Stimulated activated CD8-positive, alpha-beta memory T cell treated with anti-CD3 and anti-CD28 coated beads, Interleukin-2, amount 100 ng/mL, for 48 hours (primary cell): ENCODE measurements around the gene CAMP.
"Not testable (repeated sequence)": the region's sequence is repeated elsewhere in the genome, so short reads cannot be mapped to it uniquely, and the experiment has no call there.

Experiments used
- DNase-seq, 2 donors: peaks; one replicate each; pipeline ENCODE4 v3.0.0-alpha.2; 2020; ENCODE audit warnings: low read depth in 2 of 2

Gene CAMP

GRCh38 chr3:48256557-48256956 is 33.3 kb downstream of the CAMP start:
- no peak for DNase-seq

GRCh38 chr3:48258530-48258929 is 35.2 kb downstream of the CAMP start:
- no peak for DNase-seq

DNA sequence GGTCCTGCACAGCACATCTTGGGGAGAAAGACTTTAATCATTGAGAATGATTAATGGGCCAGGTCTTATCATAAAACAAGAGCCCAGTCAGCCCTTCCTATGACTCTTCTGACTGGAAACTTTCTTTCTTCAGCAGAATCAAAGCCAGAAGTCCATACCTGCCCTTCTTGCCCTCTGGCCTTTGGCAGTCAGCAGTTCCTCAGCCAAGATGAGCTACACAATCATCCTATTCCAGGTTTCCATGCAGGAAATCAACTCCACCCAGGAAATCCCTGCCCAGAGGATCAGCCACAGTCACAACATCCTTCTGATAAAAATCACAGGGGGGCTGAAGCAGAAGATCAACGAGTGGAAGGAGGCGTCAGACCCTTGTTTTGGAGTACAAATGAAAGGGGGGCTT is 44.5 kb downstream of the CAMP start:
- DNase-seq = no peak

- DNase-seq = peak; percentile 65 to 78
These were observed 45.2 kb downstream of the CAMP start for GRCh38 chr3:48268381-48268935.

DNA sequence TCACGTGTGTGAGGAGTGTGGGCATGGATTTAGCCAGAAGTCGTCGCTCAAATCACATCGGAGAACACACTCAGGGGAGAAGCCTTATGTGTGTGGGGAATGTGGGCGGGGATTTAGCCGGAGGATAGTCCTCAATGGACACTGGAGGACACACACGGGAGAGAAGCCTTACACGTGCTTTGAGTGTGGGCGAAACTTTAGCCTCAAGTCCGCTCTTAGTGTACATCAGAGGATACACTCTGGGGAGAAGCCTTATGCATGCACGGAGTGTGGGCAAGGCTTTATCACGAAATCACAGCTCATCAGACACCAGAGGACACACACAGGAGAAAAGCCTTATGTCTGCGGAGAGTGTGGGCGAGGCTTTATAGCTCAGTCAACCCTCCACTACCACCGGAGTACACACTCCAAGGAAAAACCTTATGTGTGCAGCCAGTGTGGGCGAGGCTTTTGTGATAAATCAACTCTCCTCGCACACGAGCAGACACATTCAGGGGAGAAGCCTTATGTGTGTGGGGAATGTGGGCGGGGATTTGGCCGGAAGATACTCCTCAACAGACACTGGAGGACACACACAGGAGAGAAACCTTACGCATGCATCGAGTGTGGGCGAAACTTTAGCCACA is 45.8 kb downstream of the CAMP start:
- DNase-seq = peak; percentile 27 to 63

- no peak for DNase-seq
These were observed 46.3 kb downstream of the CAMP start for GRCh38 chr3:48269592-48269991.

DNA sequence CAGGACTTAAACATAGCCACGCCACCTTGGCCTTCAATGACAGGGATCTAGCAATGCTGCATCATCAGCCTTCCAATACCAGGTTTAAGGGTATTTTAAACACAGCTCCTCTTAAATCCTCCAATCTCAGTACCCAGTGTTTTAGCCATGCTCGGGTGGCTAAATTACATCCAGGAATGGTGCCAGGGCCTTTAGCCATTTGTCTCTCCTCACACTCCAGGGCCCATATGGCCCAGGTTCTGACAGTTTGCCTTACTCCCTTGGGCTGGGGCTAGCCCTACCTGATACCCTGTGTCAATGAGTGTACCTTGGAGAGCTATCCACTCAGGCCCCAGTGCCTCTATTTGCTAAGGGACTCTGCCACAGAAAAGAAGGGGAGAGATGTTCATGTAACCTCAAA is 47.0 kb downstream of the CAMP start:
- no peak for DNase-seq

DNA sequence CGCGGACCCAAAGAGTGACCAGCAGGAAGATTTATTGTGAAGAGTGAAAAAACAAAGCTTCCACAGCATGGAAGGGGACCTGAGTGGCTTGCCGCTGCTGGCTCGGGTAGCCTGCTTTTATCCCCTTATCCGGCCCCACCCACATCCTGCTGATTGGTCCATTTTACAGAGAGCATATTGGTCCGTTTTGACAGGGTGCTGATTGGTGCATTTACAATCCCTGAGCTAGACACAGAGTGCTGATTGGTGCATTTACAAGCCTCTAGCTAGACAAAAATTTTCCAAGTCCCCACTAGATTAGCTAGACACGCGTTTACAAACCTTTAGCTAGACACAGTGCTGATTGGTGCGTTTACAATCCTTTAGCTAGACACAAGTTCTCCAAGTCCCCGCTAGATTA is 47.9 kb downstream of the CAMP start:
- DNase-seq = not testable (repeated sequence)

DNA sequence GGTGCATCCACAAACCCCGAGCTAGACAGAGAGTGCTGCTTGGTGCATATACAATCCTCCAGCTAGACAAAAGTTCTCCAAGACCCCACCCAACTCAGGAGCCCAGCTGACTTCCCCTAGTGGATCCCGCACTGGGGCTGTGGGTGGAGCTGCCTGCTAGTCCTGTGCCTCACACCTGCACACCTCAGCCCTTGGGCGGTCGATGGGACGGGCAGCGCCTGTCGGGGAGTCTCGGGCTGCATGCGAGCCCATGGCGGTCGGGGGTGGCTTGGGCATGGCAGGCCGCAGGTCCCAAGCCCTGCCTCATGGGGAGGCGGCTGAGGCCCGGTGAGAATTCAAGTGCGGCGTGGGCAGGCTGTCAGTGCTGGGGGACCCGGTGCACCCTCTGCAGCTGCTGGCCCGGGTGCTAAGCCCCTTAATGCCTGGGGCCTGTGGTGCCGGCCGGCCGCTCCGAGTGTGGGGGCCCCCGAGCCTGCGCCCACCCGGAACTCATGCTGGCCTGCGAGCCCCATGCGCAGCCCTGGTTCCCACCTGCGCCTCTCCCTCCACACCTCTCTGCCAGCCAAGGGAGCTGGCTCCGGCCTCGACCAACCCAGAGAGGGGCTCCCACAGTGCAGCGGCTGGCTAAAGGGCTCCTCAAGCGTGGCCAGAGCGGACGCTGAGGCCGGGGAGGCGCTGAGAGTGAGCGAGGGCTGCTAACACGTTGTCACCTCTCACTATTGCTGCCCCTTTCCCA is 48.6 kb downstream of the CAMP start:
- DNase-seq = no peak

DNA sequence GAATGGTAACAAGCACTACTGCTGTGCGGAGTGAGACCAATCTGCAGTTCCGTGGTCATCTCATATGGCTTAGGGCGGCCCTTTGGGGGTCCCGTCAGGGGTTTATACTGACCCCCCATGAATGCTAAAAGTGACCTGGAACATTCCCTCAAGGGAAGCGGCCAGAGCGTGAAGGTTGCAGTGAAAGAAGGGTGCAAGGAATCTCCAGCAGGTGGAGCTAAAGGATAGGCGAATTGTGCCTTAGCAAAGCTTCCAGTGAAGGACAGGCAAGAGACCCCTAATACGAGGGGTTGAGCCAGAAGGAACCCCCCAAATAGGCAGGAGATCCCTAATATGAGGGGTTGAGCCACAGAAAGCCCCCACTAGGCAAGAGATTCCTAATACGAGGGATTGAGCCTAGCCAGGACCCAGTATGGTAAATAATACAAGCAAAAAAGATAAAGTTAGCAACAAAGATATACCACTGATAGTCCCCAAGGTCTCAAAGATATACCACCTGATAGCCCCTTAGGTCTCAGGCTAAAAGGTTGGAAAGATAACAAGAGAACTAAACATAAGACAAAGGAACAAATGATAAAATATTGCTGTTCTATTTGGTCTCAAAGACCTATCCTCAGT is 50.4 kb downstream of the CAMP start:
- DNase-seq = peak in 1 of 2 donors; percentile 23

- DNase-seq = no peak
These were observed 51.2 kb downstream of the CAMP start for GRCh38 chr3:48274452-48274851.
